BE2C (cell line): ENCODE data around the gene PEDS1.

ENCODE experiments used
- DNase-seq: peaks from one replicate; pipeline ENCODE4 v3.0.0-alpha.2; 2020
- H3K27me3 ChIP-seq: fragments of 250-450 bp; sonication (Bioruptor Pico); 2 replicates; pipeline ENCODE4 v1.5.1; 2020; ENCODE audit warnings: mild to moderate bottlenecking
- H3K36me3 ChIP-seq: fragments of 250-450 bp; sonication (Bioruptor Pico); 2 replicates; pipeline ENCODE4 v1.5.1; 2020; ENCODE audit warnings: mild to moderate bottlenecking
- H3K4me1 ChIP-seq: fragments of 250-450 bp; sonication (Bioruptor Pico); 2 replicates; pipeline ENCODE4 v1.5.1; 2020
- H3K4me3 ChIP-seq: 2 replicates; pipeline ENCODE4 v1.5.1; 2011; ENCODE audit warnings: low read depth, low read length
- H3K9me3 ChIP-seq: fragments of 250-450 bp; sonication (Bioruptor Pico); 2 replicates; pipeline ENCODE4 v1.5.1; 2020
- CTCF ChIP-seq: IDR thresholded peaks from 2 replicates; pipeline ENCODE4 v1.5.1; 2012; ENCODE audit warnings: mild to moderate bottlenecking, low read depth, low read length

Gene PEDS1

GRCh38 chr20:50145566-50145965, 8.0 kb downstream of the PEDS1 start:
- Histone ChIP-seq H3K36me3 (peaks cover 29% of the 10 kb centered on the region), H3K4me3 (no peak overlapping the region), H3K9me3 (no peaks in the 10 kb centered on the region), H3K4me1 (no peaks in the 10 kb centered on the region), H3K27me3 (no peaks in the 10 kb centered on the region)
- DNase-seq, result no peak
- TF ChIP-seq CTCF, result no peak

- no peaks in the 10 kb centered on the region for H3K27me3 ChIP-seq
- H3K36me3 ChIP-seq, result peaks cover 25% of the 10 kb centered on the region
- H3K9me3 ChIP-seq, result no peaks in the 10 kb centered on the region
- no peak overlapping the region for H3K4me3 ChIP-seq
- no peak for TF ChIP-seq CTCF
- DNase-seq, result no peak
- H3K4me1 ChIP-seq, result no peaks in the 10 kb centered on the region
These were observed 9.2 kb downstream of the PEDS1 start for GRCh38 chr20:50144362-50144761.

- H3K36me3 ChIP-seq, result peaks cover 30% of the 10 kb centered on the region
These were observed 10.7 kb downstream of the PEDS1 start for GRCh38 chr20:50142812-50143211.

DNA sequence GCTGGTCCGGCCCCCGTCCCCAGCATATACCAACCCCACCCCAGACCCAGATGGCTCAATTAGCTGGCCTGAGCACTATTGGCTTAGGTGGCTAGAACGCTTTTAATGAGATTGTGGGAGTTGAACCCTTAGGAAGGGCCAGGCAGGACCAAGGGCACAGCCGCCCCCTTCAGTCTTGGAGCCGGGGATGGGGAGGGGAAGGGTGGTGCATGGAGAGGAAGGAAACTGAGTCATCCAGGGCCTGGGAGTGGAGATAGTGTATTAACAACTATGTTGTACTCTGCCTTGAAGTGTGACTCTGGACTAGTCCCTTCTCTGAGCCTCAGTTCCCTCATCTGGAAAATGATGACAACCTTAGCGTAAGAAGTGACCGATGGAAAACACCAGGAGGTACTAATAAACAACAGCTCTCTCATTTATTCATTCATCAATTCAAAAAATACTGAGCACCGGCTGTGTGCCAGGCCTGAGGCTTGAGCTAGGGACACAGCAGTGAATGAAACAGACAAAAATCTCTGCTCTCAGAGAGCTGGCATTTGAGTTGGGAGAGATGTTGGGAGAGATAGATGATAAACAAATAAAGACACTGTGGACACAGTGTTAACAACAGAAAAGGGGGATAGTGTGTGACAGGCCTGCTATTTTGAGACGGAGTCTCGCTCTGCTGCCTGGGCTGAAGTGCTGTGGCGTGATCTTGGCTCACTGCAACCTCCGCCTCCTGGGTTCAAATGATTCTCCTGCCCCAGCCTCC, 11.5 kb downstream of the PEDS1 start:
- no peak for DNase-seq
- H3K9me3 ChIP-seq, result no peaks in the 10 kb centered on the region
- H3K4me1 ChIP-seq, result no peaks in the 10 kb centered on the region
- no peaks in the 10 kb centered on the region for H3K27me3 ChIP-seq
- H3K4me3 ChIP-seq, result no peak overlapping the region
- peaks cover 34% of the 10 kb centered on the region for H3K36me3 ChIP-seq
- TF ChIP-seq CTCF, result no peak

More at GRCh38 chr20:50142812-50143211, 10.7 kb downstream of the PEDS1 start:
- Histone ChIP-seq H3K4me1 (no peaks in the 10 kb centered on the region), H3K4me3 (no peak overlapping the region), H3K9me3 (no peaks in the 10 kb centered on the region), H3K27me3 (no peaks in the 10 kb centered on the region)
- TF ChIP-seq CTCF, result no peak
- no peak for DNase-seq

GRCh38 chr20:50141018-50141675, 12.4 kb downstream of the PEDS1 start:
- no peaks in the 10 kb centered on the region for H3K27me3 ChIP-seq
- no peaks in the 10 kb centered on the region for H3K9me3 ChIP-seq
- H3K36me3 ChIP-seq, result peaks cover 34% of the 10 kb centered on the region
- H3K4me3 ChIP-seq, result no peak overlapping the region
- TF ChIP-seq CTCF, result no peak
- H3K4me1 ChIP-seq, result no peaks in the 10 kb centered on the region
- no peak for DNase-seq

DNA sequence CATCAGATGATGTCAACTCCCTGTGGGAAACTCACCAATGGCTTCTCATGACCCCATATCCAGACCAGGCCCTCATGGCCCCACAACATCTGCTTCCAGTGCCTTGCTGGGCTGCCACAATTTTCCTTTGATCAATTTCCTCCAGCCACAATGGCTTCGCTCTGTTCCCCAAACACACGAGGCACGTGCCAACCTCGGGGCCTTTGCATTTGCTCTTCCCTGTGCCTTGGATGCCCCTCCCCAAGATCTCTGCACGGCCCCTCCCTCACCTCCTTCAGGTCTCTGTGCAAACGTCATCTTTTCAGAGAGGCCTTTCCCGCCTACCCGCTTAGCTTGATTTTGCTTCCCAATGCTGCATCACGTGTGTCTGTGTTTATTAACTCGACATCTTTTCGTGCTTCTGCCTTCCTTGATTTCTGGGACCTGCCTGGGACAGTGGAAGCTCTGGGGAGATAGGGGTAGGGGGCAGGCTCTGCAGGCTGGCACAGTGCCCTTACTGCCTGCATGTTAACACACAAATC, 13.1 kb downstream of the PEDS1 start:
- H3K36me3 ChIP-seq, result peaks cover 34% of the 10 kb centered on the region
- TF ChIP-seq CTCF, result no peak
- no peaks in the 10 kb centered on the region for H3K27me3 ChIP-seq
- H3K4me3 ChIP-seq, result no peak overlapping the region
- no peaks in the 10 kb centered on the region for H3K4me1 ChIP-seq
- no peak for DNase-seq
- H3K9me3 ChIP-seq, result no peaks in the 10 kb centered on the region
